Measurements from ENCODE around the gene PSMD6.
A peak's percentile ranks its signal among the peaks of the same experiment; 100 is the strongest.

PSMD6 gene

DNA sequence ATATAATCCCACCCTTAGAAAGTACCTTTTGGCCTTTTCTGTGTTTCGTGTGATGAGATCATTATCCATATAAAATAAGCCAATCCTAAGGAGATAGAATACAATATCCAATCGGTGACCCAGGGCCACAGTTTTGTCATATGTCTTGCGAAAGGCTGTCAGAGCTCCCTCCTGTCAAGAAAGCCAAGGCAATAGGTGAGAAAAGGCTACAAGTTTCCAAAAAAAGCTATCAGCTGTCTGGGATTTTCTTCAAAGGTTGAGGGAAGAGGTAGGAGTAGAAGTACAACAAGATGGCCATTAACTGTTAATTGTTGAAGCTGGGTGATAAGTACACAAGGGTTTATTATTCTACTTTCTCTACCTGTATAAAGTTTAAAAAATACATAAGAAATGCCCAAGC is 4.0 kb downstream of the PSMD6 start:
- no peak overlapping the region for H3K4me3 ChIP-seq (ENCODE audit: severe bottlenecking)
- no peak for DNase-seq (ENCODE audit: low spot score)
- TF ChIP-seq, protein P1, sequence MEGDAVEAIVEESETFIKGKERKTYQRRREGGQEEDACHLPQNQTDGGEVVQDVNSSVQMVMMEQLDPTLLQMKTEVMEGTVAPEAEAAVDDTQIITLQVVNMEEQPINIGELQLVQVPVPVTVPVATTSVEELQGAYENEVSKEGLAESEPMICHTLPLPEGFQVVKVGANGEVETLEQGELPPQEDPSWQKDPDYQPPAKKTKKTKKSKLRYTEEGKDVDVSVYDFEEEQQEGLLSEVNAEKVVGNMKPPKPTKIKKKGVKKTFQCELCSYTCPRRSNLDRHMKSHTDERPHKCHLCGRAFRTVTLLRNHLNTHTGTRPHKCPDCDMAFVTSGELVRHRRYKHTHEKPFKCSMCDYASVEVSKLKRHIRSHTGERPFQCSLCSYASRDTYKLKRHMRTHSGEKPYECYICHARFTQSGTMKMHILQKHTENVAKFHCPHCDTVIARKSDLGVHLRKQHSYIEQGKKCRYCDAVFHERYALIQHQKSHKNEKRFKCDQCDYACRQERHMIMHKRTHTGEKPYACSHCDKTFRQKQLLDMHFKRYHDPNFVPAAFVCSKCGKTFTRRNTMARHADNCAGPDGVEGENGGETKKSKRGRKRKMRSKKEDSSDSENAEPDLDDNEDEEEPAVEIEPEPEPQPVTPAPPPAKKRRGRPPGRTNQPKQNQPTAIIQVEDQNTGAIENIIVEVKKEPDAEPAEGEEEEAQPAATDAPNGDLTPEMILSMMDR (IDR thresholded peaks at IDR 0.05; ENCODE audit: poor library complexity, severe bottlenecking): no peak
- ATAC-seq (ENCODE audit: low read depth): no peak
- H3K27me3 ChIP-seq (ENCODE audit: insufficient read depth, poor library complexity, severe bottlenecking): no peaks in the 10 kb centered on the region
- no peaks in the 10 kb centered on the region for H3K9me3 ChIP-seq (ENCODE audit: severe bottlenecking)
- peaks cover 5% of the 10 kb centered on the region for H3K4me1 ChIP-seq (ENCODE audit: insufficient read depth, poor library complexity, severe bottlenecking)
- H3K36me3 ChIP-seq (ENCODE audit: low read depth): peaks cover 81% of the 10 kb centered on the region
- H3K27ac ChIP-seq (ENCODE audit: poor library complexity, severe bottlenecking): peak overlapping the region; percentile 72

DNA sequence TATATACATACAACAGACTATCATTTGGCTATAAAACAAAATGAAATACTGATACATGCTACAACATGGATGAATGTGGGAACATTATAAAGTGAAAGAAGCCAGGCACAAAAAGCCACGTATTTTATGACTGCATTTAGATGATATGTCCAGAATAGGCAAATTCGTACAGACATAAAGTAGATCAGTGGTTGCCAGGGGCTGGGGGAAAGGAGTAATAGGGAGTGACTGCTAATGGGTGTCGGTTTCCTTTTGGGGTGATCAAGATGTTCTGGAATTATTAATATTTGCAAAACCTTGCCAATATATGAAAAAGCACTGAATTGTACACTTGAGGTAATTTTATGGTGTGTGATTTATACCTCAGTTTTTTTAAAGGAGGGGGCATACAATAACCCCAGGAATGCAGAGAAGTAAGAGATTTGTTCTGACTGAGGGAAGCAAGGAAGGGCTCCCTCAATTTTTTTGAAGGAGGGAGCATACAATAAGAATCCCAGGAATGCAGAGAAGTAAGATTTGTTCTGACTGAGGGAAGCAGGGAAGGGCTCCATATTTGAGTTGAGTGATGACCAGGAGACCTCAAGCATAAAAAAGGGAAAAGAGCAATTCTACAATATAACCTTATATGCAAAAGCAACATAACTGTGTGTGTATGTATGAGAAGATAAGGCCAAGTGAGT is 6.2 kb downstream of the PSMD6 start:
- no peaks in the 10 kb centered on the region for H3K27me3 ChIP-seq (ENCODE audit: insufficient read depth, poor library complexity, severe bottlenecking)
- DNase-seq (ENCODE audit: low spot score) (no peak), ATAC-seq (ENCODE audit: low read depth) (peak; percentile 66)
- H3K36me3 ChIP-seq (ENCODE audit: low read depth): peaks cover 100% of the 10 kb centered on the region
- no peaks in the 10 kb centered on the region for H3K9me3 ChIP-seq (ENCODE audit: severe bottlenecking)
- peak overlapping the region; percentile 72 for H3K27ac ChIP-seq (ENCODE audit: poor library complexity, severe bottlenecking)
- H3K4me1 ChIP-seq (ENCODE audit: insufficient read depth, poor library complexity, severe bottlenecking): peaks cover 2% of the 10 kb centered on the region
- no peak overlapping the region for H3K4me3 ChIP-seq (ENCODE audit: severe bottlenecking)
- TF ChIP-seq, protein P1 (IDR thresholded peaks at IDR 0.05; ENCODE audit: poor library complexity, severe bottlenecking): no peak

DNA sequence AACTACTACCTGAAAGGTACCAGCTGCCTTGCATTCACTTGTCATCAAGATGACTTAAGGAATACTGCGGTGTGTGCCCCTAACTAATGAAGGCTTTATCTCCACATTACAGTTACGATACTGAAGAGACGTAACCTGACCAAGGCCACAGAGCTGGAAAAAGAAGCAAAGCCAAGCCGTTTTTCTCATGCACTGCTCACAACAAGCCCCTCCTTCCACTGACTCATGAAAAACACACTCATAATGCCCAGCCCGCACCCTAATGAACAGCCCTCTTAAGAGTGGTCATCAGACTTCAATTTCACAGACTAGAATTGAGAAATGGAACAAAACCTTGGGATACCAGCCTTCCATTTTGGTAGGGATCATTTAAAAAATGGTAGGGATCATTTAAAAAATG is 11.6 kb downstream of the PSMD6 start:
- H3K27ac ChIP-seq (ENCODE audit: poor library complexity, severe bottlenecking): peak overlapping the region; percentile 20
- TF ChIP-seq, protein P1 (IDR thresholded peaks at IDR 0.05; ENCODE audit: poor library complexity, severe bottlenecking): no peak
- DNase-seq (ENCODE audit: low spot score): no peak
- peak; percentile 92 for ATAC-seq (ENCODE audit: low read depth)
- H3K4me1 ChIP-seq (ENCODE audit: insufficient read depth, poor library complexity, severe bottlenecking): peaks cover 2% of the 10 kb centered on the region
- no peaks in the 10 kb centered on the region for H3K27me3 ChIP-seq (ENCODE audit: insufficient read depth, poor library complexity, severe bottlenecking)
- H3K9me3 ChIP-seq (ENCODE audit: severe bottlenecking): no peaks in the 10 kb centered on the region
- peaks cover 99% of the 10 kb centered on the region for H3K36me3 ChIP-seq (ENCODE audit: low read depth)
- H3K4me3 ChIP-seq (ENCODE audit: severe bottlenecking): no peak overlapping the region

DNA sequence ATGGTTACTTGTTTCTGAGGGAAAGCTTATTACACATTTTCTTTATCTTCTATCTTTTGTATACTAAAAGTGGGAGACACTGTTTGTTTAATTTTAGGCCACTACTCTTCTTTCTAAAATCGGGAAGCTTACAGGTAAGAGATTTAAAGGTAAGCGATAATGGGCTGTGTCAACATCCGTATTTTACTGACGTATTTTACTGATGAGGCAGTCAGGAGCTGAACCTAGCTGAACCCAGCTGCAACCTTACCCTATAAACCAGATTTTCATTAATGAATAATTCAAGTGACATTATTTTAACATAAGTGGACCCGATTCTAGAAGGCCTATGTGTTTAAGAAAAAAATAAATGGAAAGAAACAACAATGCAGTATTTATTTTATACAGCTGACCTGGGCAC is 13.1 kb downstream of the PSMD6 start:
- Histone ChIP-seq H3K27me3 (ENCODE audit: insufficient read depth, poor library complexity, severe bottlenecking) (no peaks in the 10 kb centered on the region), H3K36me3 (ENCODE audit: low read depth) (peaks cover 96% of the 10 kb centered on the region), H3K4me1 (ENCODE audit: insufficient read depth, poor library complexity, severe bottlenecking) (peaks cover 2% of the 10 kb centered on the region), H3K4me3 (ENCODE audit: severe bottlenecking) (no peak overlapping the region), H3K27ac (ENCODE audit: poor library complexity, severe bottlenecking) (no peak overlapping the region), H3K9me3 (ENCODE audit: severe bottlenecking) (no peaks in the 10 kb centered on the region)
- DNase-seq (ENCODE audit: low spot score) (no peak), ATAC-seq (ENCODE audit: low read depth) (no peak)
- TF ChIP-seq, protein P1 (IDR thresholded peaks at IDR 0.05; ENCODE audit: poor library complexity, severe bottlenecking): no peak

DNA sequence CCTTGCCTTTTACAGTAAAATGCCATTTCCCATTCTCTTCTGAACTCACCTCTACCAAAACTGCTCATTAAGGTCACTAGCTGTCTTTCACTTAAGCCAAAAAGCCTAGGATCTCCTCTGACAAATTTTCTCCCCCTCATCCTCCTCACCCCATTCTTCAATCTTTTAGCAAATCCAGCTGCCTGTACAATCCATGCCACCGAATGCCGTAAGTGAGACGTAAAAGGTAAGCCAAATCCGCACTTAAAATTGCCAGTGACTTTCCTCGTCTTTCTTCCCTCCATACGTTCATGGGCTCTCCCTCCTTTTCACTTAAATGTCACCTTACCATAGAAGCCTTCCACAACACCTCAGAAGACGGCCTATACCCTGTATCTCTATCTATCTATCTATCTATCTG is 13.8 kb downstream of the PSMD6 start:
- Histone ChIP-seq H3K4me1 (ENCODE audit: insufficient read depth, poor library complexity, severe bottlenecking) (peaks cover 2% of the 10 kb centered on the region), H3K27ac (ENCODE audit: poor library complexity, severe bottlenecking) (no peak overlapping the region), H3K36me3 (ENCODE audit: low read depth) (peaks cover 96% of the 10 kb centered on the region), H3K4me3 (ENCODE audit: severe bottlenecking) (no peak overlapping the region), H3K9me3 (ENCODE audit: severe bottlenecking) (no peaks in the 10 kb centered on the region), H3K27me3 (ENCODE audit: insufficient read depth, poor library complexity, severe bottlenecking) (no peaks in the 10 kb centered on the region)
- no peak for DNase-seq (ENCODE audit: low spot score)
- TF ChIP-seq, protein P1 (IDR thresholded peaks at IDR 0.05; ENCODE audit: poor library complexity, severe bottlenecking): no peak
- ATAC-seq (ENCODE audit: low read depth): no peak
